B cell (primary cell): ENCODE measurements around the gene TSPO2.

ENCODE experiments used
- CTCF ChIP-seq: fragments of 200-600 bp; IDR thresholded peaks from one replicate; pipeline ENCODE4 v1.8.0; 2022; ENCODE audit warnings: antibody characterized with exemption, mild to moderate bottlenecking
- EZH2 ChIP-seq: IDR thresholded peaks from 2 replicates; pipeline ENCODE4 v1.6.1; 2012; ENCODE audit warnings: borderline replicate concordance, low read depth, mild to moderate bottlenecking, moderate library complexity, low read length; ENCODE audit not compliant: insufficient read depth, poor library complexity, severe bottlenecking

DNA sequence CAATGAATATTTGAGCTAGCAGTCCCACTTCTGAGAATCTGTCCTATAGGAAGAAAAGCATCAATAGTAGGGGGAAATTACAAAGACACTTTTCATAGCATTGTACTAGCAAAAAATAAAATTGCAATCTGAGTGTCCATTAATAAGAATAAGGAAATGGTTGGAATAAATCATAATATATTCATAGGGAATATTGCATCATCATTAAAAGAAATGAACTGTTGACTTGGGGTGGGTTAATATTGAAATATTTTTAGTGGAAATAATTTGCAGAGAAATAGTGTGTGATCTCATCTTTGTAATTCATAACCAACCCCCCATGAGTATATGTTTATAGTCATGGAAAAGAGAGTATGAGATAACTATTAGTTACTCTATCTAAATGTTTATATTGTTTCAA, 42.9 kb downstream of the TSPO2 start:
- TF ChIP-seq CTCF (no peak), EZH2 (no peak)
